Ovary (tissue), 3 donors: ENCODE data around the gene PGF.
"Not testable (repeated sequence)": the region's sequence is repeated elsewhere in the genome, so short reads cannot be mapped to it uniquely, and the experiment has no call there.

Source experiments
- CTCF ChIP-seq, 3 donors: fragments of 450-650 bp in 2 of 3; fragments of 200-600 bp in 1 of 3; IDR thresholded peaks; one replicate each; pipeline versions ENCODE4 v1.5.1 to v1.8.0; 2016 to 2022; ENCODE audit warnings: antibody characterized with exemption in 3 of 3, mild to moderate bottlenecking in 1 of 3
- EP300 ChIP-seq: sonication (generic); formaldehyde crosslinking; IDR thresholded peaks from one replicate; pipeline ENCODE4 v1.6.1; 2017; ENCODE audit warnings: antibody characterized with exemption
- POLR2A ChIP-seq: fragments of 450-650 bp; IDR thresholded peaks from one replicate; pipeline ENCODE4 v1.6.1; 2017; ENCODE audit warnings: antibody characterized with exemption, mild to moderate bottlenecking, moderate library complexity
- donor health status: DM: no; HTN: no; CAD: no.

DNA sequence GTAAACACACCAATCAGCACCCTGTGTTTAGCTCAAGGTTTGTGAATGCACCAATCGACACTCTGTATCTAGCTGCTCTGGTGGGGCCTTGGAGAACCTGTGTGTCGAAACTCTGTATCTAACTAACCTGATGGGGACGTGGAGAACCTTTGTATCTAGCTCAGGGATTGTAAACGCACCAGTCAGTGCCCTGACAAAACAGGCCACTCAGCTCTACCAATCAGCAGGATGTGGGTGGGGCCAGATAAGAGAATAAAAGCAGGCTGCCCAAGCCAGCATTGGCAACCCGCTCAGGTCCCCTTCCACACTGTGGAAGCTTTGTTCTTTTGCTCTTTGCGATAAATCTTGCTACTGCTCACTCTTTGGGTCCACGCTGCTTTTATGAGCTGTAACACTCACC is 40.4 kb upstream of the PGF start:
- TF ChIP-seq POLR2A; CTCF (IDR thresholded peaks at IDR 0.05); EP300: not testable (repeated sequence)
